ENCODE measurements around the gene MRM2.

GRCh38 chr7:2224491-2224928 is 17.5 kb downstream of the MRM2 start:
- TF ChIP-seq CTCF (conservative IDR thresholded peaks at IDR 0.05; ENCODE audit: low read length) (no peak), EZH2phosphoT487 (IDR thresholded peaks at IDR 0.05; ENCODE audit: borderline replicate concordance, low read depth, low read length) (no peak)

Data from OCI-LY7 (cell line).